Keratinocyte (primary cell): ENCODE measurements around the gene ZDHHC3.

ENCODE experiments used
- CTCF ChIP-seq, 3 experiments: IDR thresholded peaks in 1 of 3; conservative IDR thresholded peaks in 1 of 3; optimal IDR thresholded peaks in 1 of 3; 2 replicates in 2 of 3; 3 replicates in 1 of 3; pipeline versions ENCODE3 to v1.5.1; 2011; ENCODE audit warnings: low read length in 3 of 3, mild to moderate bottlenecking in 3 of 3, moderate library complexity in 2 of 3, control low read depth in 1 of 3, inconsistent platforms in 1 of 3; ENCODE audit not compliant: insufficient read depth in 2 of 3; ENCODE audit errors: extremely low read depth in 1 of 3
- EZH2 ChIP-seq: IDR thresholded peaks from one replicate; pipeline ENCODE4 v1.6.1; 2012; ENCODE audit warnings: inconsistent platforms, mild to moderate bottlenecking, low read length, moderate library complexity

- TF ChIP-seq CTCF (optimal IDR thresholded peaks at IDR 0.05 in 1 of 3, IDR thresholded peaks at IDR 0.05 in 1 of 3, conservative IDR thresholded peaks at IDR 0.05 in 1 of 3; ENCODE audit: extremely low read depth in 1 of 3, insufficient read depth in 2 of 3, low read length in 3 of 3), result no peak
- TF ChIP-seq EZH2, result no peak
These were observed 18.0 kb downstream of the ZDHHC3 start for GRCh38 chr3:44957986-44958385.
